ENCODE data around the gene IPO13. TPM values are rescaled to one million over a fixed set of nuclear protein-coding genes. Genes with fewer than 3 reads are reported as not detected.

Gene IPO13
- total and polyA plus RNA-seq, 2 experiments from 2014 or later, result 20.6 to 30.7 TPM

DNA sequence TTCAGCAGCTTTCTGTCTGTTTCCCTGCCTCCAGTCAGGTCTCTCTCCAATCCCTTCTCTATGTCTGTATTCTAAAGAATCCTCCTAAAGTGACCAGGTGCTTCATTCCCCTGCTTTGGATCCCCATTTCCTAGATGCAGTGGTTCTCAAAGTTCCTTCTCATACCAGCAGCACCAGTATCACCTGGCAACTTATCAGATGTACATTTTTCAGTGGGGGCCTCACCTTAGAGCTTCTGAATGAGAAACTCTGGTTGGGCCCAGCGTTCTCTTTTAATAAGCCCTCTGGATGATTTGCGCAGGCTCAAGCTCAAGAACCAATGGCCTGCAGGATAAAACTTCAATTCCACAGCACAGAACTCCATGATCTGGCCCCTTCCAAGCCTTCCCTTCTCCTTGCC lies 38.5 kb upstream of the IPO13 start:
- Histone ChIP-seq H3K27ac (no peak overlapping the region), H3K36me3 (replicated peaks; ENCODE audit: insufficient read depth, low read depth) (no peaks in the 10 kb centered on the region), H3K4me1 (ENCODE audit: insufficient read depth) (peaks cover 5% of the 10 kb centered on the region), H4K20me1 (ENCODE audit: insufficient read depth, poor library complexity, severe bottlenecking) (no peaks in the 10 kb centered on the region), H3K9me2 (replicated peaks; ENCODE audit: insufficient read depth) (no peaks in the 10 kb centered on the region), H3K4me3 (no peak overlapping the region), H2AFZ (no peak overlapping the region), H3K4me2 (no peak overlapping the region), H3K79me2 (no peaks in the 10 kb centered on the region), H3K27me3 (no peaks in the 10 kb centered on the region), H3K9me3 (ENCODE audit: low read depth) (no peaks in the 10 kb centered on the region)
- no peak for DNase-seq (ENCODE audit: low spot score)
- no peak for TF ChIP-seq CTCF (IDR thresholded peaks at IDR 0.05; ENCODE audit: poor library complexity)
- TF ChIP-seq EZH2phosphoT487 (IDR thresholded peaks at IDR 0.05; ENCODE audit: low read depth, severe bottlenecking, unreplicated experiment), result no peak
- TF ChIP-seq EZH2 (IDR thresholded peaks at IDR 0.05; ENCODE audit: borderline replicate concordance), result no peak
- 95% methylated on average over 2 of the region's 2 CpGs for WGBS (ENCODE audit: low lambda C conversion rate, missing lambda C conversion rate)

GRCh38 chr1:43908858-43909257 lies 37.9 kb upstream of the IPO13 start:
- H3K79me2 ChIP-seq, result no peaks in the 10 kb centered on the region
- no peak for DNase-seq (ENCODE audit: low spot score)
- H3K9me3 ChIP-seq (ENCODE audit: low read depth), result no peaks in the 10 kb centered on the region
- no peaks in the 10 kb centered on the region for H3K27me3 ChIP-seq
- no peaks in the 10 kb centered on the region for H3K36me3 ChIP-seq (replicated peaks; ENCODE audit: insufficient read depth, low read depth)
- no peaks in the 10 kb centered on the region for H4K20me1 ChIP-seq (ENCODE audit: insufficient read depth, poor library complexity, severe bottlenecking)
- peaks cover 11% of the 10 kb centered on the region for H3K4me1 ChIP-seq (ENCODE audit: insufficient read depth)
- no peak overlapping the region for H3K4me3 ChIP-seq
- H2AFZ ChIP-seq, result no peak overlapping the region
- no peak overlapping the region for H3K4me2 ChIP-seq
- H3K27ac ChIP-seq, result no peak overlapping the region
- TF ChIP-seq EZH2 (IDR thresholded peaks at IDR 0.05; ENCODE audit: borderline replicate concordance) (no peak), EZH2phosphoT487 (IDR thresholded peaks at IDR 0.05; ENCODE audit: low read depth, severe bottlenecking, unreplicated experiment) (no peak), CTCF (IDR thresholded peaks at IDR 0.05; ENCODE audit: poor library complexity) (no peak)
- H3K9me2 ChIP-seq (replicated peaks; ENCODE audit: insufficient read depth), result no peaks in the 10 kb centered on the region
- 95% methylated on average over 5 of the region's 5 CpGs for WGBS (ENCODE audit: low lambda C conversion rate, missing lambda C conversion rate)

GRCh38 chr1:43910343-43910742 lies 36.4 kb upstream of the IPO13 start:
- Histone ChIP-seq H3K27me3 (no peaks in the 10 kb centered on the region), H3K27ac (no peak overlapping the region), H3K4me2 (no peak overlapping the region), H3K4me3 (no peak overlapping the region), H3K79me2 (no peaks in the 10 kb centered on the region), H3K4me1 (ENCODE audit: insufficient read depth) (peaks cover 16% of the 10 kb centered on the region), H3K9me3 (ENCODE audit: low read depth) (no peaks in the 10 kb centered on the region), H2AFZ (no peak overlapping the region), H4K20me1 (ENCODE audit: insufficient read depth, poor library complexity, severe bottlenecking) (no peaks in the 10 kb centered on the region), H3K9me2 (replicated peaks; ENCODE audit: insufficient read depth) (no peaks in the 10 kb centered on the region), H3K36me3 (replicated peaks; ENCODE audit: insufficient read depth, low read depth) (no peaks in the 10 kb centered on the region)
- TF ChIP-seq EZH2 (IDR thresholded peaks at IDR 0.05; ENCODE audit: borderline replicate concordance) (no peak), EZH2phosphoT487 (IDR thresholded peaks at IDR 0.05; ENCODE audit: low read depth, severe bottlenecking, unreplicated experiment) (no peak), CTCF (IDR thresholded peaks at IDR 0.05; ENCODE audit: poor library complexity) (no peak)
- WGBS (ENCODE audit: low lambda C conversion rate, missing lambda C conversion rate), result 100% methylated on average over 1 of the region's 1 CpG
- no peak for DNase-seq (ENCODE audit: low spot score)

DNA sequence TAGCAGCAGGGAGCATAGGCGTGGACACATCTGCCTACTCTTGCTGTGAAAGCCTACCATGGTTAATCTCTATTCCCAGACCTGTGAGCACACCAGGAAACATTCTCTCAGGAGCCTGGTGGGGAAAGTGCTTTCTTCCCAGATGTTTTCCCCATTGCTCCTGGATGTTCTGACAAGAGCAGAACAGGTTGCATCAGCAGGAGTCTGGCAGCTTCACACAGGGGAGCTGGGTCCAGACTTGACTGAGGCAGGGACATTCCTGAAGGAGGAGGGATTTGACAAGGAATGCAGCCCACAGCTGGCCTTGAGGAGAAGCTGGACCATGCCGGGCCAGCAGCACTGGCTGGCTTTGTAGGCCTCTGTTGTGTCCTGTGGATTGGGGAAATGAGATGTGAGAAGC lies 34.1 kb upstream of the IPO13 start:
- Histone ChIP-seq H3K9me3 (ENCODE audit: low read depth) (no peaks in the 10 kb centered on the region), H3K27me3 (no peaks in the 10 kb centered on the region), H3K9me2 (replicated peaks; ENCODE audit: insufficient read depth) (no peaks in the 10 kb centered on the region), H3K79me2 (no peaks in the 10 kb centered on the region), H3K27ac (peak overlapping the region; percentile 90), H3K4me2 (no peak overlapping the region), H3K4me3 (no peak overlapping the region), H3K36me3 (replicated peaks; ENCODE audit: insufficient read depth, low read depth) (no peaks in the 10 kb centered on the region), H2AFZ (no peak overlapping the region), H3K4me1 (ENCODE audit: insufficient read depth) (peaks cover 16% of the 10 kb centered on the region), H4K20me1 (ENCODE audit: insufficient read depth, poor library complexity, severe bottlenecking) (no peaks in the 10 kb centered on the region)
- WGBS (ENCODE audit: low lambda C conversion rate, missing lambda C conversion rate), result 61% methylated on average over 2 of the region's 2 CpGs
- TF ChIP-seq CTCF (IDR thresholded peaks at IDR 0.05; ENCODE audit: poor library complexity), result no peak
- no peak for TF ChIP-seq EZH2 (IDR thresholded peaks at IDR 0.05; ENCODE audit: borderline replicate concordance)
- no peak for TF ChIP-seq EZH2phosphoT487 (IDR thresholded peaks at IDR 0.05; ENCODE audit: low read depth, severe bottlenecking, unreplicated experiment)
- peak; percentile 53 for DNase-seq (ENCODE audit: low spot score)

All from hepatocyte (in vitro differentiated cells).